Body of pancreas (tissue), 4 donors: Measurements from ENCODE around the gene OSBPL5.

Source experiments
- CTCF ChIP-seq, 7 experiments: fragments of 450-650 bp in 4 of 7; fragments of 200-600 bp in 3 of 7; sonication (generic) in 3 of 7; IDR thresholded peaks; one replicate each; pipeline ENCODE4 v1.5.1; 2016 to 2019; ENCODE audit warnings: antibody characterized with exemption in 7 of 7
- POLR2A ChIP-seq, 3 donors: fragments of 450-650 bp; IDR thresholded peaks; one replicate each; pipeline ENCODE4 v1.6.1; 2016; ENCODE audit warnings: antibody characterized with exemption in 3 of 3, mild to moderate bottlenecking in 2 of 3

DNA sequence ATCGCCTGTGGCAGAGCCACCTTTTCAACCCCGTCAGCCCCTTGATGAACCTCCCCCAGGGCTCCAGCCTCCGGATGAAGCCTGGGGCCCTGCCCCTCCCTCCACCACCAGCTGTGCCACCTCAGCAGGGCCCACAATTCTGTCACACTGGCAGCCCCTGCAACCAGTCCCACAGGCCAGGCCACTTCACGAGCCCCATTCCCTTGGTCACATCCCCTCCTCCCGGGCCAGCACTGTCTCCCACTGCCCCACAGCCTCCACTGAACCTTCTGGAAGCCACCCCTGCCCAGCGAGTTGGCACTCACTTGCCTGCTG is 19.9 kb downstream of the OSBPL5 start:
- TF ChIP-seq CTCF (IDR thresholded peaks at IDR 0.05) = no peak
- no peak for TF ChIP-seq POLR2A (IDR thresholded peaks at IDR 0.05)
